HPDE6-E6E7 (cell line): Measurements from ENCODE around the gene RYR2.

ENCODE experiments used
- DNase-seq: peaks from one replicate; pipeline ENCODE4 v3.0.0; 2011; ENCODE audit warnings: missing footprints; ENCODE audit errors: extremely low spot score

Gene RYR2

GRCh38 chr1:237199026-237199425, 157.0 kb downstream of the RYR2 start:
- no peak for DNase-seq

GRCh38 chr1:237201155-237201554, 159.2 kb downstream of the RYR2 start:
- no peak for DNase-seq

GRCh38 chr1:237204841-237205240, 162.9 kb downstream of the RYR2 start:
- DNase-seq = no peak

GRCh38 chr1:237205400-237206064, 163.5 kb downstream of the RYR2 start:
- no peak for DNase-seq

- DNase-seq = no peak
Measured at GRCh38 chr1:237206065-237206414, 164.1 kb downstream of the RYR2 start.

GRCh38 chr1:237211031-237211430, 169.0 kb downstream of the RYR2 start:
- no peak for DNase-seq

GRCh38 chr1:237211540-237211939, 169.6 kb downstream of the RYR2 start:
- no peak for DNase-seq

- DNase-seq = no peak
Measured at GRCh38 chr1:237219751-237220642, 178.0 kb downstream of the RYR2 start.

GRCh38 chr1:237223419-237223818, 181.4 kb downstream of the RYR2 start:
- DNase-seq = no peak

- DNase-seq = no peak
Measured at GRCh38 chr1:237226177-237226944, 184.4 kb downstream of the RYR2 start.

GRCh38 chr1:237227476-237227875, 185.5 kb downstream of the RYR2 start:
- no peak for DNase-seq

GRCh38 chr1:237228421-237228820, 186.4 kb downstream of the RYR2 start:
- no peak for DNase-seq

- DNase-seq = no peak
Measured at GRCh38 chr1:237229333-237229732, 187.3 kb downstream of the RYR2 start.

- no peak for DNase-seq
Measured at GRCh38 chr1:237232501-237232900, 190.5 kb downstream of the RYR2 start.

- no peak for DNase-seq
Measured at GRCh38 chr1:237235091-237235490, 193.1 kb downstream of the RYR2 start.

- DNase-seq = no peak
Measured at GRCh38 chr1:237237721-237238120, 195.7 kb downstream of the RYR2 start.

- no peak for DNase-seq
Measured at GRCh38 chr1:237239248-237239647, 197.3 kb downstream of the RYR2 start.

- no peak for DNase-seq
Measured at GRCh38 chr1:237241038-237241437, 199.1 kb downstream of the RYR2 start.

GRCh38 chr1:237244778-237245177, 202.8 kb downstream of the RYR2 start:
- DNase-seq = no peak

- DNase-seq = no peak
Measured at GRCh38 chr1:237247442-237247841, 205.5 kb downstream of the RYR2 start.

- no peak for DNase-seq
Measured at GRCh38 chr1:237249120-237249519, 207.1 kb downstream of the RYR2 start.

- DNase-seq = no peak
Measured at GRCh38 chr1:237250055-237250454, 208.1 kb downstream of the RYR2 start.
